OCI-LY7 (cell line): ENCODE results near the gene RASGRP3. TPM values are rescaled to one million over a fixed set of nuclear protein-coding genes. Genes with fewer than 3 reads are reported as not detected.
A peak's percentile ranks its signal among the peaks of the same experiment; 100 is the strongest.

Source experiments
- BruUV-seq: library from RNA; stranded (reverse); fragments of 400-500 nt; replicated peaks from 2 replicates; lab custom pipeline; 2021; lab: Mats Ljungman, UMichigan
- CTCF ChIA-PET: fragments of 300-600 bp; sonication (Branson Sonifier 250); formaldehyde crosslinking; loops from one replicate; lab custom pipeline; 2022; ENCODE audit warnings: antibody characterized with exemption; ENCODE audit not compliant: unreplicated experiment; lab: Charles Lee
- POLR2A ChIA-PET: fragments of 300-600 bp; sonication (Branson Sonifier 250); formaldehyde crosslinking; loops from one replicate; lab custom pipeline; 2022; ENCODE audit warnings: antibody characterized with exemption; lab: Charles Lee
- DNase-seq: peaks from one replicate; pipeline ENCODE4 v3.0.0-alpha.2; 2015; ENCODE audit warnings: low spot score
- H2AFZ ChIP-seq: fragments of 200-600 bp; sonication (generic), shearing (Covaris generic); 2 replicates; pipeline ENCODE4 v1.6.1; 2014; ENCODE audit warnings: mild to moderate bottlenecking, antibody characterized with exemption, low read length, moderate library complexity
- H3K27ac ChIP-seq: fragments of 200-600 bp; sonication (generic); 2 replicates; pipeline ENCODE4 v1.5.1; 2014; ENCODE audit warnings: mixed run types, low read depth, mild to moderate bottlenecking, moderate library complexity, low read length, inconsistent platforms; ENCODE audit not compliant: poor library complexity, severe bottlenecking
- H3K36me3 ChIP-seq: fragments of 200-600 bp; sonication (generic); 2 replicates; pipeline ENCODE4 v1.6.1; 2014; ENCODE audit warnings: mild to moderate bottlenecking, antibody characterized with exemption, low read length, moderate library complexity, mixed read lengths; ENCODE audit not compliant: insufficient read depth
- H3K4me1 ChIP-seq: fragments of 200-600 bp; sonication (generic); 2 replicates; pipeline ENCODE4 v1.5.1; 2014; ENCODE audit warnings: mild to moderate bottlenecking, low read length; ENCODE audit not compliant: insufficient read depth, poor library complexity, severe bottlenecking
- H3K4me2 ChIP-seq: fragments of 200-600 bp; sonication (generic); 2 replicates; pipeline ENCODE4 v1.6.1; 2014; ENCODE audit warnings: mild to moderate bottlenecking, low read length
- H3K4me3 ChIP-seq: fragments of 200-600 bp; sonication (generic); 2 replicates; pipeline ENCODE4 v1.5.1; 2014; ENCODE audit warnings: mild to moderate bottlenecking, low read depth, low read length; ENCODE audit not compliant: poor library complexity, severe bottlenecking
- H3K79me2 ChIP-seq: fragments of 200-600 bp; sonication (generic); 2 replicates; pipeline ENCODE4 v1.6.1; 2016; ENCODE audit warnings: low read depth, mild to moderate bottlenecking, low read length, moderate library complexity, mixed read lengths; ENCODE audit not compliant: insufficient read depth
- H3K9me2 ChIP-seq: fragments of 200-600 bp; sonication (generic); 2 replicates; pipeline ENCODE4 v1.6.1; 2016; ENCODE audit warnings: mild to moderate bottlenecking, low read length, mixed read lengths; ENCODE audit not compliant: insufficient read depth
- H3K9me3 ChIP-seq: fragments of 200-600 bp; sonication (generic); 2 replicates; pipeline ENCODE4 v1.6.1; 2014; ENCODE audit warnings: mild to moderate bottlenecking, mixed run types, low read length, mixed read lengths
- H4K20me1 ChIP-seq: fragments of 200-600 bp; sonication (generic); 2 replicates; pipeline ENCODE4 v1.6.1; 2014; ENCODE audit warnings: mild to moderate bottlenecking, antibody characterized with exemption, low read length, moderate library complexity, mixed read lengths; ENCODE audit not compliant: insufficient read depth
- CTCF ChIP-seq: fragments of 200-600 bp; sonication (generic); conservative IDR thresholded peaks from 2 replicates; pipeline ENCODE4 v1.5.1; 2014; ENCODE audit warnings: mild to moderate bottlenecking, antibody characterized with exemption, low read length, moderate library complexity, mixed read lengths
- EZH2phosphoT487 ChIP-seq: fragments of 200-600 bp; sonication (generic); IDR thresholded peaks from 2 replicates; pipeline ENCODE4 v1.6.1; 2018; ENCODE audit warnings: low read depth, borderline replicate concordance, mild to moderate bottlenecking, mixed run types, antibody characterized with exemption, low read length, moderate library complexity, mixed read lengths
- intact Hi-C: fragments of 100-400 bp; cut with micrococcal nuclease; formaldehyde crosslinking; loops from one replicate; pipeline ENCODE4 v1.10.0; 2022; ENCODE audit not compliant: unreplicated experiment
- total RNA-seq, 2 experiments: library from RNA; depleted of rRNA in 1 of 2; stranded (reverse); fragments of >200 nt in 1 of 2; shearing (Covaris generic) in 1 of 2; gene quantifications; 2 replicates each; pipeline ENCODE4 v1.2.3, GENCODE V29; 2014 to 2022

Gene RASGRP3
- total RNA-seq, 2 experiments from 2014 or later = 5.1 to 8.7 TPM

DNA sequence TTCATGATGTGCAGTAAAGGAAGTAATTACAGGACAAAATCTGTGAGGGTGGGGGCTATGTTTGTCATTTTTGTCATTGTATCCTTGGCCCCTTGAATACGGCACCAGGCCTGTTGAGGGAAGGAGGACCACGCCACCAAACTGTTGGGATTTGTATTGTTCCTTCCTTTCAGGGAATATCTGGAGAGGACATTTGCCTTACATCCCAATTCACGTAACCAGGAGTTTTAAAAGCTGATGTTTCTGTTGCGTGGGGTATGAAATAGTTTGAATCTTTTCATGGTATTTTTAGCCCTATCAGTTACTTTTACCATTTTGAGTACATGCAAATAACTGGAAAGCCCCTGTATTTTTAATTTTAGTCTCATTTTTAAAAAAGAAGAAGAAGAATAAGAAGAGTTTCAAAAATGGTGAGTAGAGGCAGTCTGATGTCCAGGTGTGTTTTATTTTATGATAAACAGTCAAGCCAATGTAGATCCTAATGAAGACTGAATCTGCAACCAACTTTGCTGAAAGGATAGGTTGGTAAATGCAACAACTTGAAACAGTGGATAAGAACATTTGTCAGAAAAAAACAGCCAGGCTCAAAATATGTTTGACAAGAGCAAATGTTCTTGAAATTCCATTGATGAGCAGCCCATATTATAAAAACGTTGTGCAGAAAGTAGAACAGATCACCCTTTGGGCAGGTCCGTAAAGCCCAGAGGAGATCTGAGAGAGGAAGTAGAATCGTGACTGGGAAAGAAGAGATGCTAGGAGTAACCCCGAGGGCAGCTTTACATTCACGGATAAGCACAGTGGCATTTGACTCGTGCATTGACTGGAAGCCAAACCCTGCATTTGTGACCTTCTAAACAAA is 54.5 kb downstream of the RASGRP3 start:
- peak overlapping the region; percentile 44 for H3K4me3 ChIP-seq
- intact Hi-C loops = loop anchor here (1.0 kb wide), 1 partner anchor 56 kb away; no protein-coding TSS in a partner anchor
- CTCF ChIA-PET = no interaction called here

DNA sequence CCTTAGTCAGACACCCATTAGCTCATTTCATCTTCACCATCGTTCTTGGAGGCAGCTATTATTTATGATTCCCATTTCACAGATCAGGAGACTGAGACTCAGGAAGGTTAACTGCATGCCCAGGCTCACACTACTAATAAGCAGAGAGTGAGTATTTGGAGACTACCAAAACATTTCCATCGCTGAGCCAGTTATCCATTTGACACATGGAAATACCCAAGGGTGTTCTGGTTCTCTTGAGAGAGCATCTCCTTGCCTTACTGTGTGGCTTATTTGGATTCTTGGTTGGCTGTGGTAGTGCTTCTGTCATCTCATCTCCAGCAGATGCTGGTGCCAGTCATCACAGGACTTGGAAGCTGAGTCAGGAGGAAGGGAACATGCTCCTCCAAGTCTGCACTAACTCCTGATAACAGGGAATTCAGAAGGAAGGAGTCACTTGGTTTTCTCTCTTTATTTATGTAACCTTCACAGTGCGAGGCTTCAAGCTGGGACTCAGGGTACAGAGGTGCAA is 55.2 kb downstream of the RASGRP3 start:
- no peaks in the 10 kb centered on the region for H3K79me2 ChIP-seq
- no peak for DNase-seq
- TF ChIP-seq CTCF (no peak), EZH2phosphoT487 (no peak)
- intact Hi-C loops = loop anchor here (1.0 kb wide), 1 partner anchor 56 kb away; no protein-coding TSS in a partner anchor
- H4K20me1 ChIP-seq = no peaks in the 10 kb centered on the region
- no peaks in the 10 kb centered on the region for H3K36me3 ChIP-seq
- ChIA-PET POLR2A (no interaction called here), CTCF (no interaction called here)
- peak overlapping the region; percentile 66 for H3K27ac ChIP-seq
- H3K9me2 ChIP-seq = no peaks in the 10 kb centered on the region
- BruUV-seq = no TSS peak
- H3K4me1 ChIP-seq = peaks cover 50% of the 10 kb centered on the region
- peak overlapping the region; percentile 79 for H3K4me2 ChIP-seq
- H3K9me3 ChIP-seq = no peaks in the 10 kb centered on the region
- H2AFZ ChIP-seq = peak overlapping the region; percentile 90
- peak overlapping the region; percentile 44 for H3K4me3 ChIP-seq

More for the DNA sequence above, 54.5 kb downstream of the RASGRP3 start:
- Histone ChIP-seq H3K36me3 (no peaks in the 10 kb centered on the region), H3K9me2 (no peaks in the 10 kb centered on the region), H3K9me3 (no peaks in the 10 kb centered on the region), H4K20me1 (no peaks in the 10 kb centered on the region), H3K4me1 (peaks cover 50% of the 10 kb centered on the region), H2AFZ (peak overlapping the region; percentile 90), H3K4me2 (peak overlapping the region; percentile 79), H3K27ac (peak overlapping the region; percentile 66), H3K79me2 (no peaks in the 10 kb centered on the region)
- no TSS peak for BruUV-seq
- TF ChIP-seq CTCF (no peak), EZH2phosphoT487 (no peak)
- POLR2A ChIA-PET = no interaction called here
- DNase-seq = peak; percentile 16
